Measurements from ENCODE around the gene CC2D2A. TPM values are rescaled to one million over a fixed set of nuclear protein-coding genes. Genes with fewer than 3 reads are reported as not detected.

The CC2D2A gene
- total RNA-seq, 1 experiment from 2014 or later, result 10.1 TPM

DNA sequence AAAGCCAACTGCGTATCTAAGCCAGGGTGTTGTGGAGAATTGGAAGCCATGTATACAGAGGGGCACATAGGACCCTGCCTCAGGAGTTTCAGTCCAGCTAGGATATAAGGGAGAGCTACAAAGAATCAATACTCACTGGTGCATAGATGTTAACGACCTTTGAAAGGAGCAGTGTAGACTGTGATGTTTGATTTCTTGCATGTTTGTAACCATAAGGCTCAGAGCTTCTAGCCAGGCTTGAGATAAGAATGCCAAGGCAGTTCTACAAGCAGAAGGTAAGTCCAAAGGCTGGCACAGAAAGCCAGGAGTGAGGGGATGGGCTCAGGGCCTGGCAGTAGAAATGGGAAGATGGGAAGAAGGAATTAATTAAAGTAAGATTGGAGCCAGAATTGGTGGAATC lies 75.7 kb downstream of the CC2D2A start:
- Histone ChIP-seq H3K9me3 (replicated peaks) (no peaks in the 10 kb centered on the region), H3K27me3 (no peaks in the 10 kb centered on the region), H3K36me3 (no peaks in the 10 kb centered on the region), H3K27ac (no peak overlapping the region), H3K4me1 (no peaks in the 10 kb centered on the region), H3K4me3 (no peak overlapping the region)
- no peak for DNase-seq

DNA sequence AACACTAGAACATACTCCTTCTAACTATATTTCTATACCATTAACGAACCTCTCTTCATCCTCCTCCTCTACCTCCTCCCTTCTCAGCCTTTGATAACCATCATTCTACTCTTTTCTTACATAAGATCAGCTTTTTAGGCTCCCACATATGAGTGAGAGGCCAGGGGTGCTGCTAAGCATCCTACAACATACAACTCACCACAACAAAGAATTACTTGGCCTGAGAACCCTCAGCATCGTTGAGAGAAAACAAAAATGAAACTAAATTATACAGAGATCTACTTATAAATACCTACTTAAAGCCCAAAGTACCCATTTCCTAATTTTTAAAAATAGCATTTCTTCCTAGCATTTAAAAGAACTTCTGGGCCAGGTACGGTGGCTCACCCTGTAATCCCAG lies 77.7 kb downstream of the CC2D2A start:
- H3K27me3 ChIP-seq, result no peaks in the 10 kb centered on the region
- no peaks in the 10 kb centered on the region for H3K36me3 ChIP-seq
- no peak overlapping the region for H3K4me3 ChIP-seq
- H3K4me1 ChIP-seq, result no peaks in the 10 kb centered on the region
- H3K27ac ChIP-seq, result no peak overlapping the region
- DNase-seq, result no peak
- H3K9me3 ChIP-seq (replicated peaks), result no peaks in the 10 kb centered on the region

DNA sequence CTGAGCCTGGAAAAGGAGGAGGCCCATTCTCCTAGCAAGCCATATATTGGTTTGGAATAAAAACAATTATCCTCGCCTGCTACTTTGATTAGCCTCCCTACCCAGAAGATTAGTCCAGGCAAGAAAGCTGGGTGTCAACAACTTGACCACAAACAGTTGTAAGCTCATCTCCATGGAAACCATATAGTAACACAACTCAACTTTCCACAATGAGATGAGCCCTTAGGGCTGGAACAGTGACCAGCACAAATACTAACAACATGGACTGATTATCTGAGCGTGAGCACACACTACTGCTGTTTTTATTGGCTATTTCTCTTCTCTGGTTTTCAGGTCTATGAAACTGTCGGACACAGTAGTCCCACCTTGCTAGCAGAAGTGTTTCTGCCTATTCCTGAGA lies 80.8 kb downstream of the CC2D2A start:
- H3K27me3 ChIP-seq, result no peaks in the 10 kb centered on the region
- no peaks in the 10 kb centered on the region for H3K36me3 ChIP-seq
- no peaks in the 10 kb centered on the region for H3K4me1 ChIP-seq
- no peak overlapping the region for H3K27ac ChIP-seq
- H3K4me3 ChIP-seq, result no peak overlapping the region
- no peaks in the 10 kb centered on the region for H3K9me3 ChIP-seq (replicated peaks)
- DNase-seq, result peak in 1 of 2 experiments; percentile 13

DNA sequence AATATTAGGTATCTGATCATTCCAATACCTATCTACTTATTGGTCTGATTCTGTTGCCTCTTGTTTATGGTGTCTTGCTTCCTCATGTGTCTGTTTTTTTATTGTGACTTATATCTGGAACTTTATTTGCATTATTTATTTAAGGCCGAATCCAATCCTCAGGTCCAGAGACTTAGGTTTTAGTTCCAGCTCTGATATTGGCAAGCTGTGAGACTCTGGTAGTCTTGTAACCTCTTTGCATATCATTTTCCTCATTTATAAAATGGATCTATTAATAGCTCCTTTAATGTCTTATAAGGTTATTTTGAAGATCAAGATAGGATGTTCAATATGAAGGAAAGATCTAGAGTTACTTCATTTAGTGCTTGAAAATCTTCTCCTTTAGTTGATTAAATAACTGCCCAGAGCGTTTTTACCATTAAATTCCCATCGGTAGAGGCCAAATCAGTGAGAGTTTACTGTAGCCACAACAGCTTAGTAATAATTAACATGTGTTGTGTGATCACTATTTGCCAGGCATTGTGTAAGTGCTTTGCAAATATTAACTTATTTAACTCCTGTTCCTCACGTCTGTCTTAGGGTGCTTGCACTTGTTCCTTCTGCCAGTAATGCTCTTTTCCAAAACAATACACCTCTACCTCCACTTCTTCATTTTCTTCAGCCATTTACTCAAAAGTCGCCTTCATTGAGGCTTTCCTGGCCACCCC lies 82.2 kb downstream of the CC2D2A start:
- Histone ChIP-seq H3K27ac (no peak overlapping the region), H3K4me3 (no peak overlapping the region), H3K9me3 (replicated peaks) (no peaks in the 10 kb centered on the region), H3K4me1 (no peaks in the 10 kb centered on the region), H3K36me3 (0 out of 2 replicates have a peak, but pooled peaks cover 2% of the 10 kb centered on the region), H3K27me3 (no peaks in the 10 kb centered on the region)
- no peak for DNase-seq

DNA sequence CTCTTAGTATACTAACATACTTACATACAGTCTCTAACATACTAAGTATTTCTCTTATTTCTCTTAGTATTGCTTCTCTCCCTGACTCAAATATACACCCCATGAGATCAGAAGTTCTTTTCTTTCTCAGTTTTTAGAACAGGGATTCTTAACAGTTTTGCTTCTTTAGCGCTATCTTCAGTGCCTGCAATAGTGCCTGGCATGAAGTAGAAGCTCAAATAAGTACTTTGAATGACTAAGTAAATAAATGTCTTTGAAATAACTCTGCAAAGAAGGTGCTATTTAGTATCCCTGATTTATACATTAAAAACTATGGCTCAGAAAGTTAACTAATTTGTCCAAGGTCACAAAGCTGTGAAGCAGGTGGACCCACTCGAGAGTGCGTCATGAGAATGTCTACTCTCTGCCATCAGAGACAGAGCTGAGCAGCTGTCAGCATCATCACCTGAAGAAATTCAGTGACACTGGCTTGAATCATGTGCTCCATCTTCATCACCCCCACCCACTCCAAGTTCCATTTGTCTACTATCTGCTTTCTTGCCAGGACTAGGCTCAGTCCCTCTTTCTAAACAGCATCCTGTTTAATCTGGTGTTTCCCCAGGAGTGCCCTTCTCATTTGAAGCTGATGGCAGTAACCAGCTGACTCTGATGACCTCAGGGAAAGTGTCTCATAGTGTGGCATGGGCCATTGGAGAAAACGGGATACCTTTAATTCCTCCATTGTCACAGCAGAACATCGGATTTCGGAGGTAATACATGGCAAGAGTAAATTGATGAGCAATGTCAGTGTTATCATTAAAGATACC lies 83.1 kb downstream of the CC2D2A start:
- no peak for DNase-seq
- H3K4me3 ChIP-seq, result no peak overlapping the region
- H3K27ac ChIP-seq, result no peak overlapping the region
- no peaks in the 10 kb centered on the region for H3K4me1 ChIP-seq
- H3K27me3 ChIP-seq, result no peaks in the 10 kb centered on the region
- 0 out of 2 replicates have a peak, but pooled peaks cover 2% of the 10 kb centered on the region for H3K36me3 ChIP-seq
- no peaks in the 10 kb centered on the region for H3K9me3 ChIP-seq (replicated peaks)

DNA sequence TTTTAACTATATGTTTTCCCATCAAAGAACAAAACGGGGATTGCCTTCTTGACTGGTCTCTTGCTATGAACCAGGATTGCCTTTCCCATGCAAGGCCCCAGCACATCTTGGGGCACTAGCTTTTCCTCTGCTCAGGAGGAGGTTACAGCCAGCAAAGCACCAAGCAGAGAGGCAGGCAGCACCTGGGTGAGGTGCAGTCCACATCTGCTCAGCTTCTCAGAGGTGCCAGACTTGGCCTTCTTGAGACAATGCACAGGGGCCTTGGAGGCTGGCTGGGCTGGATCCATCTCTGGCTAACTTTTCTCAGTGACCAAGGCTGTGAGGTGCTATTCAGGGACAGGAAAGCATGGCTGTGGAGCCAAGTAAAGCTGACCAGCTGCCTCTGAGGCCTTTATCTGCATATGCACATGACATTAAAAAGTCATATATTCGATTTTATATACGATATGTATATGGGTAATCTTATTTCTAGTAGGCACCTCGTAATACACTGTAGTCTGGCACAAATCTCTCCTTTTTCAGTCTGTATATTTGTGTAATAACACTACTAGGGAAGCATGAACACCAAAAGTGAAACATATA lies 86.9 kb downstream of the CC2D2A start:
- Histone ChIP-seq H3K27ac (no peak overlapping the region), H3K36me3 (0 out of 2 replicates have a peak, but pooled peaks cover 2% of the 10 kb centered on the region), H3K27me3 (no peaks in the 10 kb centered on the region), H3K9me3 (replicated peaks) (no peaks in the 10 kb centered on the region), H3K4me3 (no peak overlapping the region), H3K4me1 (no peaks in the 10 kb centered on the region)
- DNase-seq, result no peak

DNA sequence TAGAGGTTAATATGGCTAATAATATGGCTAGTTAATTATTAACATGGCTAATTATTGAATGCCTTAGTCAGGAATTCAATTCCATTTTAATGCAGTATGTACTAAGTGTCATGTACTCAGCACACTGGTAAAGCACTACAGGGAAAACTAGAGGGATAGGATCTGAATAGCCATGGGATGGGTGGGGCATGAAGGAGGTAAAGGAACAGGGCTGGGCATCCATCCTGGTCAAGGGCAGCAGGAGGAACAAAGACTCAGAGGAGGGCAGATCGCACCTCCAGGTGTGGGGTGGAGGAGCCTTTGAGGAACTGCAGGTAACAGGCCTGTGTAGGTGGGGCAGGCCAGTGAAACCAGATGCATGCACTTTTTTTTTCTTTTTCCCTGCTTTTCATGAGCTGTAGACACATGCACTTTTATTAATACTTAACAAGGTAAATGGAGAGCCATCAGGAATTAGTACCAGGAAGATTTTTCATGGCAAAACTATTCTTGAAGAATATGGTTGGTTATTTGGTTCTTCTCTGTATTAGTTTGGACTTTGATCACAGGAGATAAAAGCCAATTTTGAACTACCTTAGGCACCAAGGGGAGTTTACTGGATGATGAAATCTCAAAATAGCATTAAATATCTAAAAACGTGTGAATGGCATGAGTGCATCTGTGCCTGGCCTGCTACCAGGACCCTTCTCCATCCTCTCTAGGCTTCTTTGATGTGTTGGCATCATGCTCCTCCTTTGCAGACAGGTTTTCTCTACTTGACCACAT lies 88.3 kb downstream of the CC2D2A start:
- H3K27me3 ChIP-seq, result no peaks in the 10 kb centered on the region
- no peak overlapping the region for H3K27ac ChIP-seq
- no peak overlapping the region for H3K4me3 ChIP-seq
- H3K36me3 ChIP-seq, result 0 out of 2 replicates have a peak, but pooled peaks cover 2% of the 10 kb centered on the region
- H3K9me3 ChIP-seq (replicated peaks), result no peaks in the 10 kb centered on the region
- H3K4me1 ChIP-seq, result no peaks in the 10 kb centered on the region
- no peak for DNase-seq

DNA sequence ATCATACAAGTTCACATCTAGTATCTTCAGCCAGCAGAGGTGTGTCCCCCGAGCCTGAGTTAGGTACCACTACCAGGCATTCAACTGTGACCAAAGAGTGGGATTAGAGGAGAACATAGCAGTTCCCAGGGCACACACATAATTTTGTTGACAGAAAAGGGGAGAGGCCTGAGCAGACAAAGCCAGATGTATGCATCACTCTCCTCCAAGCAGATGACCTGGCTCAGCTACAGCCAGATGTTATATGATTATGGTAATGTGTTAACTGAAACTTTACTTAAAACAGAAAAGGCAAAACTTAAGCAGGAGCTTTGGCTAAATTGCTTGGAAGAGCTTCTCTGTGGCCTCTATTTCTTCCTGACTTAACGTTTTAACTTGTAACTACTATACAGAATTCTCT lies 88.9 kb downstream of the CC2D2A start:
- Histone ChIP-seq H3K4me1 (no peaks in the 10 kb centered on the region), H3K36me3 (peaks cover 2% of the 10 kb centered on the region; the same call in 1 of the 2 replicates), H3K27ac (no peak overlapping the region), H3K4me3 (no peak overlapping the region), H3K27me3 (no peaks in the 10 kb centered on the region), H3K9me3 (replicated peaks) (no peaks in the 10 kb centered on the region)
- no peak for DNase-seq

DNA sequence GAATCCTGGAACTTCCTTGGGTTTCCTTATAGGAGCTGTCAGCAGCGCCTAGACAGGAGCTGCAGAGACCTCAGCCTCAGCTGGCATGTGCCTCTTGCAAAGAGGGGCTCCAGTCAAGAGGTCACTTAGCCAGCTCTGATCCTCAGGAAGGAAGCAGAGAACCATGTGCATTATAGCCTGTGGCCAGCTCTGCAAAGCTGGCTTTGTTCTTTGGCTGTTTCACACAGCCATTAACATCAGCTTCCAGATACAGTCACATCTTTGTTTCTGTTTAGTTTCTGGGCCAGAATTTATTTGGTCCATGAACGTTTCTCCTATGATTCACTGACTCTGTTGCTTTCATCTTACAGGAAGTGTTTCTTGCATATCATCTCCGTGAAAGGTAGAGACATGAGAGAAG lies 92.4 kb downstream of the CC2D2A start:
- Histone ChIP-seq H3K27me3 (no peaks in the 10 kb centered on the region), H3K4me3 (no peak overlapping the region), H3K27ac (no peak overlapping the region), H3K4me1 (no peaks in the 10 kb centered on the region), H3K36me3 (no peaks in the 10 kb centered on the region; the same call in 1 of the 2 replicates), H3K9me3 (replicated peaks) (no peaks in the 10 kb centered on the region)
- DNase-seq, result no peak

DNA sequence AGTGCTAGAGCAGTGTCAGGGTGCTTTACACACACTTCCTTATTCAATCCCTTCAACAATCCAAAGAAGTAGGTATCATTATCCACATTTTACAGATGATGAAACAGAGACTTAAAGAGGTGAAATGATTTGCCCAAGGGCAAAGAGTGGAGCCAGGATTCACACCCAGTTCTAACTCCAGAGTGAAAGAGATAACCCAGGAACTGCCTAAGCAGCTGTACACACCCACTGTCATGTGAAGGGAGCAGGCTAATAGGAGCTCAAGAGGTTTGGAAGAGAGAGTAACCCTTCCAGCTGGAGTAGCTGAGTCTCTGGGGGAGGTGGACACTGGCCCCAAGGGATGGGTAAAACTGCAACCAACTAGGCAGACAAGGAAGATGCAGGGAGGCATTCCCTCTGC lies 92.9 kb downstream of the CC2D2A start:
- Histone ChIP-seq H3K27ac (no peak overlapping the region), H3K4me1 (no peaks in the 10 kb centered on the region), H3K27me3 (no peaks in the 10 kb centered on the region), H3K9me3 (replicated peaks) (no peaks in the 10 kb centered on the region), H3K4me3 (no peak overlapping the region), H3K36me3 (no peaks in the 10 kb centered on the region; the same call in 1 of the 2 replicates)
- no peak for DNase-seq

DNA sequence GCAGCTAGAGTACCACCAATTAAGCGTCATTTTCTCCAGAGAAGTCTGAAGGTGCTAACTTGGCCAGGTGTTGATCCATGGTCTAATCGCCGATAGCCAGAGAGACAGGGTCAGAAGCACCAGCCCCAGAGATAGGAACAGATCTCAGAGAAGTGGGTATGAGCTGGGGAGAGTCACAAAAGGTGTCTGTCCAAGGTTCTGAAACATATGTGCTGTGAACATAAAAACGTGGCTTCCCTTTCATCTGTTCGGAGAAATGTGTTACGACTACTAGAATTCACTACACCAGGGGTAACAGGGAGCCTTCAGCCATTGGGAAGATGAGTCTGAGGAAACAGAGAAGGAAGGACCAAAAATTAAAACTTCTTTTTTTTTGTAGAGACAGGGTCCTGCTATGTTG lies 94.2 kb downstream of the CC2D2A start:
- Histone ChIP-seq H3K4me1 (no peaks in the 10 kb centered on the region), H3K36me3 (no peaks in the 10 kb centered on the region; the same call in 1 of the 2 replicates), H3K27ac (no peak overlapping the region), H3K4me3 (no peak overlapping the region), H3K27me3 (no peaks in the 10 kb centered on the region), H3K9me3 (replicated peaks) (no peaks in the 10 kb centered on the region)
- DNase-seq, result no peak

DNA sequence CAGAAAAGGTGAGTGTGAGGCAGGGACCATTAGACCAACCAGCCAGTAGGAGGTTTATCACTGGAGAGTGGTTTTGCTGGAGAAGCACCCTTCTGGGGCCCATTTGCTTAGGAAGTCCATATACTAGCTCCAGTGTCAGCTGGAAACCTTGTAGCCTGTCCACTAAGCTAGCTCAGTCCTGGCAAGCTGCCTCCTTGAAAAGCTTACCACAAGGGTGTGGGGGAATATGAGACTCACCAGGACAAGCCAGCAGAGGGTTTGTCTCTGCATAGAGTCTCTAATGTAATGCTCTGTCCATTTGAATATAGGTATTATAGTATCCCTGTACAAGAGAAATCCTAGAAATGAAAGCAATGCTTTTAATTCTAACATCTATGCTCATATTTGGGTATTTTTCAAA lies 99.1 kb downstream of the CC2D2A start:
- H3K36me3 ChIP-seq, result peaks cover 3% of the 10 kb centered on the region; the same call in 1 of the 2 replicates
- no peak overlapping the region for H3K4me3 ChIP-seq
- no peaks in the 10 kb centered on the region for H3K4me1 ChIP-seq
- H3K9me3 ChIP-seq (replicated peaks), result no peaks in the 10 kb centered on the region
- DNase-seq, result no peak
- no peaks in the 10 kb centered on the region for H3K27me3 ChIP-seq
- no peak overlapping the region for H3K27ac ChIP-seq

DNA sequence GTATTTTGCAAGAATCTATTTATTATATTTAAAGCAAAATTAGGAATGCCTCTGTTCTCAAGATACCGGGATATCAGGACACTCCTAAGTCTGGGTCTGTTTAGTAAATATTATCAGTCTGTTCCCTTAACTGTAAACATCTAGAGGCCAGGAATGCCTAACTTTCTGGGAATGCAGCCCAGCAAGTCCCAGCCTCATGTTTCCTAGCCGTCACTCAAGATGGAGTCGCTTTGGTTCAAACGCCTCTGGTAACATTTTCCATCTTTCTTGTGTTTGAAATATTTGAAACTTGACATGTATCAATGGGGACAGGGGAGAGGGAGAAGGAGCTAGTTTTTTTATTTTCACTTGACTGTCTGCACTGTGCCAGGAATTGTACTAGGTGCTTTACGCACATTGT lies 100.1 kb downstream of the CC2D2A start:
- Histone ChIP-seq H3K27me3 (no peaks in the 10 kb centered on the region), H3K27ac (no peak overlapping the region), H3K4me3 (no peak overlapping the region), H3K36me3 (0 out of 2 replicates have a peak, but pooled peaks cover 3% of the 10 kb centered on the region), H3K9me3 (replicated peaks) (no peaks in the 10 kb centered on the region), H3K4me1 (no peaks in the 10 kb centered on the region)
- no peak for DNase-seq

DNA sequence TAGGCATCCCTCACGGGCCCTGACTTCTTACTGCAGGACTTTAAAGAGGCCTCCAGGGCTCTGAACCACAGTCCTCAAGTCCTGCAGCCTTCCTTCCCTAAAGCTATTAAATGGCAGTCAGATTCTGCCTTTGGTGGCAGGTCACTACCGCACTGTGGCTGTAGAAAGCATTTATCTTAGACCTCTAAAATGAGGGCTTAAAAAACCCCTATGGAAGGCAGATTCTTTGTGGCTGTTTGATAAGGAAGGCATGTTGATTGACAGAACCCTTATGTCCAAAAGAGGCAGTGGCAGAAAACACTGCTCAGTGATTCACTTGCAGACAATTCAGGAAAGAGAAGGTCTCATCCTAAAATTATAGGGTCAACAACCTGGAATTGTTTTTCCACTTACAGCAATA lies 106.3 kb downstream of the CC2D2A start:
- DNase-seq, result no peak

More for the DNA sequence above, 106.3 kb downstream of the CC2D2A start:
- H3K27ac ChIP-seq, result no peak overlapping the region
- no peak overlapping the region for H3K4me3 ChIP-seq
- H3K4me1 ChIP-seq, result 0 out of 2 replicates have a peak, but pooled peaks cover 2% of the 10 kb centered on the region
- H3K9me3 ChIP-seq (replicated peaks), result no peaks in the 10 kb centered on the region
- H3K36me3 ChIP-seq, result peaks cover 2% of the 10 kb centered on the region; the same call in 1 of the 2 replicates
- H3K27me3 ChIP-seq, result no peaks in the 10 kb centered on the region
